Measurements from ENCODE around the gene DROSHA. TPM values are rescaled to one million over a fixed set of nuclear protein-coding genes. Genes with fewer than 3 reads are reported as not detected.
"Not testable (repeated sequence)": the region's sequence is repeated elsewhere in the genome, so short reads cannot be mapped to it uniquely, and the experiment has no call there.

DROSHA gene
- total and polyA plus RNA-seq, 2 donors (not counting 1 experiment from before 2014, with no cell fraction given): 44.1 to 48.4 TPM

- Histone ChIP-seq H3K4me1 (ENCODE audit: control insufficient read depth, extremely low read depth, insufficient read depth, low read length) (no peaks in the 10 kb centered on the region), H3K9ac (ENCODE audit: insufficient read depth, low read length) (no peak overlapping the region), H3K4me2 (ENCODE audit: extremely low read depth, insufficient read depth, low read length) (no peak overlapping the region), H4K20me1 (ENCODE audit: control insufficient read depth, extremely low read depth, insufficient read depth, low read length) (no peaks in the 10 kb centered on the region), H3K27ac (ENCODE audit: insufficient read depth, low read length) (no peak overlapping the region), H3K27me3 (ENCODE audit: control insufficient read depth, insufficient read depth, low read length) (no peaks in the 10 kb centered on the region), H3K36me3 (ENCODE audit: control insufficient read depth, insufficient read depth, low read length) (no peaks in the 10 kb centered on the region), H3K9me3 (ENCODE audit: control insufficient read depth, insufficient read depth, low read depth, low read length) (no peaks in the 10 kb centered on the region), H3K79me2 (ENCODE audit: control insufficient read depth, insufficient read depth, low read length) (no peaks in the 10 kb centered on the region), H3K4me3 (replicated peaks in 1 of 4; ENCODE audit: control extremely low read depth in 1 of 4, insufficient read depth in 1 of 4, low read depth in 3 of 4, low read length in 4 of 4) (no peak overlapping the region), H2AFZ (ENCODE audit: low read length) (no peak overlapping the region)
- DNase-seq (ENCODE audit: low read depth in 2 of 2): peak in 1 of 2 donors; percentile 20
- no peak for TF ChIP-seq EZH2 (IDR thresholded peaks at IDR 0.05; ENCODE audit: low read length, missing control alignments)
- TF ChIP-seq CTCF (conservative IDR thresholded peaks at IDR 0.05 in 1 of 2, IDR thresholded peaks at IDR 0.05 in 1 of 2; ENCODE audit: low read depth in 1 of 2, low read length in 2 of 2): no peak
These were observed 133.9 kb downstream of the DROSHA start for GRCh38 chr5:31397926-31398557.

- no peak for TF ChIP-seq CTCF (conservative IDR thresholded peaks at IDR 0.05 in 1 of 2, IDR thresholded peaks at IDR 0.05 in 1 of 2; ENCODE audit: low read depth in 1 of 2, low read length in 2 of 2)
- no peak for TF ChIP-seq EZH2 (IDR thresholded peaks at IDR 0.05; ENCODE audit: low read length, missing control alignments)
- H3K27ac ChIP-seq (ENCODE audit: insufficient read depth, low read length): no peak overlapping the region
- H3K4me2 ChIP-seq (ENCODE audit: extremely low read depth, insufficient read depth, low read length): no peak overlapping the region
- H3K27me3 ChIP-seq (ENCODE audit: control insufficient read depth, insufficient read depth, low read length): no peaks in the 10 kb centered on the region
- H4K20me1 ChIP-seq (ENCODE audit: control insufficient read depth, extremely low read depth, insufficient read depth, low read length): no peaks in the 10 kb centered on the region
- no peaks in the 10 kb centered on the region for H3K79me2 ChIP-seq (ENCODE audit: control insufficient read depth, insufficient read depth, low read length)
- H3K36me3 ChIP-seq (ENCODE audit: control insufficient read depth, insufficient read depth, low read length): no peaks in the 10 kb centered on the region
- H3K9ac ChIP-seq (ENCODE audit: insufficient read depth, low read length): no peak overlapping the region
- DNase-seq (ENCODE audit: low read depth in 2 of 2): no peak
- H3K4me3 ChIP-seq (replicated peaks in 1 of 4; ENCODE audit: control extremely low read depth in 1 of 4, insufficient read depth in 1 of 4, low read depth in 3 of 4, low read length in 4 of 4): no peak overlapping the region
- no peaks in the 10 kb centered on the region for H3K4me1 ChIP-seq (ENCODE audit: control insufficient read depth, extremely low read depth, insufficient read depth, low read length)
- H3K9me3 ChIP-seq (ENCODE audit: control insufficient read depth, insufficient read depth, low read depth, low read length): no peaks in the 10 kb centered on the region
- no peak overlapping the region for H2AFZ ChIP-seq (ENCODE audit: low read length)
These were observed 135.1 kb downstream of the DROSHA start for GRCh38 chr5:31396611-31397295.

- H3K27me3 ChIP-seq (ENCODE audit: control insufficient read depth, insufficient read depth, low read length); H4K20me1 ChIP-seq (ENCODE audit: control insufficient read depth, extremely low read depth, insufficient read depth, low read length); H3K27ac ChIP-seq (ENCODE audit: insufficient read depth, low read length); H2AFZ ChIP-seq (ENCODE audit: low read length); DNase-seq (ENCODE audit: low read depth in 2 of 2); H3K36me3 ChIP-seq (ENCODE audit: control insufficient read depth, insufficient read depth, low read length); H3K4me3 ChIP-seq (replicated peaks in 1 of 4; ENCODE audit: control extremely low read depth in 1 of 4, insufficient read depth in 1 of 4, low read depth in 3 of 4, low read length in 4 of 4); H3K4me2 ChIP-seq (ENCODE audit: extremely low read depth, insufficient read depth, low read length); H3K4me1 ChIP-seq (ENCODE audit: control insufficient read depth, extremely low read depth, insufficient read depth, low read length); H3K9me3 ChIP-seq (ENCODE audit: control insufficient read depth, insufficient read depth, low read depth, low read length); H3K79me2 ChIP-seq (ENCODE audit: control insufficient read depth, insufficient read depth, low read length); H3K9ac ChIP-seq (ENCODE audit: insufficient read depth, low read length): not testable (repeated sequence)
These were observed 136.3 kb downstream of the DROSHA start for GRCh38 chr5:31395450-31396045.

Measured in fibroblast of lung (primary cell).